ENCODE measurements around the gene MAGEB4.
"Not testable (repeated sequence)": the region's sequence is repeated elsewhere in the genome, so short reads cannot be mapped to it uniquely, and the experiment has no call there.

The MAGEB4 gene

GRCh38 chrX:30241724-30242415 is at the start of gene MAGEB4:
Gene MAGEB4, plus strand, starts transcription at chrX:30242000. Its CDS starts 136 bp downstream, at chrX:30242136.
- no peak for DNase-seq (ENCODE audit: low read depth in 2 of 2)

GRCh38 chrX:30193910-30194309 is 47.9 kb upstream of the MAGEB4 start:
- DNase-seq (ENCODE audit: low read depth in 2 of 2) = not testable (repeated sequence)

GRCh38 chrX:30196322-30196721 is 45.5 kb upstream of the MAGEB4 start:
- DNase-seq (ENCODE audit: low read depth in 2 of 2) = no peak

- no peak for DNase-seq (ENCODE audit: low read depth in 2 of 2)
Observed at GRCh38 chrX:30212172-30212571, 29.6 kb upstream of the MAGEB4 start.

GRCh38 chrX:30215357-30215843 is 26.4 kb upstream of the MAGEB4 start, which contains the start of gene MAGEB2:
Gene MAGEB2, plus strand, starts transcription at chrX:30215563. Its CDS starts 3,018 bp downstream, at chrX:30218581.
- DNase-seq (ENCODE audit: low read depth in 2 of 2) = no peak

- no peak for DNase-seq (ENCODE audit: low read depth in 2 of 2)
Observed at GRCh38 chrX:30217465-30217864, 24.3 kb upstream of the MAGEB4 start.

- DNase-seq (ENCODE audit: low read depth in 2 of 2) = no peak
Observed at GRCh38 chrX:30219372-30219771, 22.4 kb upstream of the MAGEB4 start.

GRCh38 chrX:30220661-30221060 is 21.1 kb upstream of the MAGEB4 start:
- no peak for DNase-seq (ENCODE audit: low read depth in 2 of 2)

GRCh38 chrX:30224536-30224935 is 17.3 kb upstream of the MAGEB4 start:
- no peak for DNase-seq (ENCODE audit: low read depth in 2 of 2)

- no peak for DNase-seq (ENCODE audit: low read depth in 2 of 2)
Observed at GRCh38 chrX:30228526-30228925, 13.3 kb upstream of the MAGEB4 start.

GRCh38 chrX:30230395-30230794 is 11.4 kb upstream of the MAGEB4 start, which contains the start of gene MAGEB3:
Gene MAGEB3, plus strand, starts transcription at chrX:30230657. Its CDS starts 5,268 bp downstream, at chrX:30235925.
- DNase-seq (ENCODE audit: low read depth in 2 of 2) = no peak

GRCh38 chrX:30246769-30247489 is 5.1 kb downstream of the MAGEB4 start, which contains the start of gene MAGEB1:
Gene MAGEB1, plus strand, starts transcription at chrX:30247146. Its CDS starts 3,348 bp downstream, at chrX:30250494.
- no peak for DNase-seq (ENCODE audit: low read depth in 2 of 2)

- DNase-seq (ENCODE audit: low read depth in 2 of 2) = no peak
Observed at GRCh38 chrX:30248854-30249253, 7.1 kb downstream of the MAGEB4 start.

GRCh38 chrX:30253257-30253656 is 11.5 kb downstream of the MAGEB4 start:
- no peak for DNase-seq (ENCODE audit: low read depth in 2 of 2)

- no peak for DNase-seq (ENCODE audit: low read depth in 2 of 2)
Observed at GRCh38 chrX:30259927-30260326, 18.1 kb downstream of the MAGEB4 start.

GRCh38 chrX:30261012-30261411 is 19.2 kb downstream of the MAGEB4 start:
- no peak for DNase-seq (ENCODE audit: low read depth in 2 of 2)

- DNase-seq (ENCODE audit: low read depth in 2 of 2) = no peak
Observed at GRCh38 chrX:30262763-30263162, 21.0 kb downstream of the MAGEB4 start.

- DNase-seq (ENCODE audit: low read depth in 2 of 2) = no peak
Observed at GRCh38 chrX:30270639-30271038, 28.8 kb downstream of the MAGEB4 start.

- DNase-seq (ENCODE audit: low read depth in 2 of 2) = no peak
Observed at GRCh38 chrX:30275498-30275897, 33.7 kb downstream of the MAGEB4 start.

GRCh38 chrX:30278365-30278764 is 36.6 kb downstream of the MAGEB4 start:
- DNase-seq (ENCODE audit: low read depth in 2 of 2) = no peak

GRCh38 chrX:30280428-30280827 is 38.6 kb downstream of the MAGEB4 start:
- DNase-seq (ENCODE audit: low read depth in 2 of 2) = no peak

GRCh38 chrX:30282527-30282926 is 40.7 kb downstream of the MAGEB4 start:
- DNase-seq (ENCODE audit: low read depth in 2 of 2) = no peak

Measured in fibroblast of skin of left quadriceps (primary cell).